Left lobe of liver (tissue), 2 donors: Measurements from ENCODE around the gene DENND2A. TPM values are rescaled to one million over a fixed set of nuclear protein-coding genes. Genes with fewer than 3 reads are reported as not detected.
A peak's percentile ranks its signal among the peaks of the same experiment; 100 is the strongest.
"Not testable (repeated sequence)": the region's sequence is repeated elsewhere in the genome, so short reads cannot be mapped to it uniquely, and the experiment has no call there.

ENCODE experiments used
- ATAC-seq: fragments of 200-7000 bp; cut with Tn5 transposase; one replicate; pipeline ENCODE4 v1.9.1; 2020; ENCODE audit warnings: mild to moderate bottlenecking, moderate library complexity
- DNase-seq: peaks from one replicate; pipeline ENCODE4 v3.0.0-alpha.2; 2020; ENCODE audit warnings: low spot score
- total RNA-seq: library from RNA; stranded (reverse); gene quantifications from one replicate; pipeline ENCODE4 v1.2.1, GENCODE V29; 2021
- donor health status: DM: no; HTN: no; CAD: no; lungs with moderate emphysema.
- donor health status: DM: no; HTN: yes; CAD: no.

The DENND2A gene
- total RNA-seq, 1 donor from 2014 or later, result 2.5 TPM

- DNase-seq (no peak), ATAC-seq (peak; percentile 27)
These were observed 16.6 kb downstream of the DENND2A start for GRCh38 chr7:140623980-140624379.

DNA sequence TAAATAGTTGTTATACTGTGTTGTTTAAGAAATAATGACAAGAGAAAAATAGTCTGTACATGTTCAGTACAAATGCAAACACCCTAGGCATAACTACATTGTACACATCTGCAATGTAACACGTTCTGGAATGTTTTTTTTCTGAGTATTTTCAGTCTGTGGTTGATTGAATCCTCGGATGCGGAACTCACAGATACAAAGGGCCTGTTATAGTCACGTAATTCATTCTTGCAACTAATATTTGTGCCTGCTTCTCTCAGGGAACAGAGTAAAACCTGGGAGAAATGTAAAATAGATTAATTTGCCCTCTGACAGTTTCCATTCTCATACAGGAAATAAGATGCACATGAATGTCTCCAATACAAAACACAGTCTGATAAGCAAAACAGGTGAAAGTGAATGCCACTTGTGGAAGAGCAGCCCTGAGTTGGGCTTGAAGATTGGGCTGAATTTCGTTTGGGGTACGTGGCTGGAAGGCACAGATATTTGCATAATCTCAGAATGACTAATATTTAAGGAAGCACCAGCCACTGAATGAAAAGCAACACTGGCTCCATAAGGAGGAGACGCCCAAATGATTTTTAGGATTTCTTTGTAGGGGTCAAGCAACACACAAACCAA, 19.1 kb downstream of the DENND2A start:
- DNase-seq (no peak), ATAC-seq (no peak)

- not testable (repeated sequence) for DNase-seq, ATAC-seq
These were observed 20.6 kb downstream of the DENND2A start for GRCh38 chr7:140619915-140620510.

DNA sequence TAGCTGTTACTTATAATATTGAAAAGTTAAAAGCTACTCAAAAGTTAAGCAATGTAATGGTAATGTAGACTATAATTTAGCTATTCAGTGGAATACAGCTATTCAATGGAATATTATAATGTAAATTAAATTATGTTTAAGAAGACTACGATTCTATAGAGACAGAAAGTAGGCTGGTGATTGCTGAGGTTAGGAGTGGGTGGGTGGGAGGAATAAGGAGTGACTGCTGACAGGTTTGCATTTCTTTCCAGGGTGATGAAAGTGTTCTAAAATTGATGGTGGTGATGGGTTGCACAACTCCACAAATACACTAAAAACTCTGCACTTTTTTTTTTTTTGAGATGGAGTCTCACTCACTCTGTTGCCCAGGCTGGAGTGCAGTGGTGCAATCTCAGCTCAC, 21.4 kb downstream of the DENND2A start:
- no peak for DNase-seq
- ATAC-seq, result no peak

- ATAC-seq, result no peak
- DNase-seq, result no peak
These were observed 22.3 kb downstream of the DENND2A start for GRCh38 chr7:140618306-140618705.

- DNase-seq (no peak), ATAC-seq (no peak)
These were observed 23.5 kb downstream of the DENND2A start for GRCh38 chr7:140617081-140617480.

- no peak for ATAC-seq
- no peak for DNase-seq
These were observed 24.3 kb downstream of the DENND2A start for GRCh38 chr7:140616328-140616727.

DNA sequence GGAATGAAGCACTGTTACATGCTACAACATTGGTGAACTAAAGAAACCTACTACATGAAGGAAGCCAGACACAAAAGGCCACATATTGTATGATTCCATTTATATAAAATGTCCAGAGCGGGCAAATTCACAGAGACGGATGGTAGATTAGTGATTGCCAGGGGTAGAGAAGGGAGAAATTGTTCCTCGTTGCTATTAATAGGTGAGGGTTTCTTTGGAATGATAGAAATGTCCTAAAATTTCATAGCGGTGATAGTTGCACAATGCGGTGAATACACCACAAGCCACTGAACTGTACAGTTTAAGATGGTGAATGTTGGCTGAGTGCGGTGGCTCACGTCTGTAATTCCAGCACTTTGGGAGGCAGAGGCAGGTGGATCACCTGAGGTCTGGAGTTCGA, 29.0 kb downstream of the DENND2A start:
- no peak for DNase-seq
- no peak for ATAC-seq

DNA sequence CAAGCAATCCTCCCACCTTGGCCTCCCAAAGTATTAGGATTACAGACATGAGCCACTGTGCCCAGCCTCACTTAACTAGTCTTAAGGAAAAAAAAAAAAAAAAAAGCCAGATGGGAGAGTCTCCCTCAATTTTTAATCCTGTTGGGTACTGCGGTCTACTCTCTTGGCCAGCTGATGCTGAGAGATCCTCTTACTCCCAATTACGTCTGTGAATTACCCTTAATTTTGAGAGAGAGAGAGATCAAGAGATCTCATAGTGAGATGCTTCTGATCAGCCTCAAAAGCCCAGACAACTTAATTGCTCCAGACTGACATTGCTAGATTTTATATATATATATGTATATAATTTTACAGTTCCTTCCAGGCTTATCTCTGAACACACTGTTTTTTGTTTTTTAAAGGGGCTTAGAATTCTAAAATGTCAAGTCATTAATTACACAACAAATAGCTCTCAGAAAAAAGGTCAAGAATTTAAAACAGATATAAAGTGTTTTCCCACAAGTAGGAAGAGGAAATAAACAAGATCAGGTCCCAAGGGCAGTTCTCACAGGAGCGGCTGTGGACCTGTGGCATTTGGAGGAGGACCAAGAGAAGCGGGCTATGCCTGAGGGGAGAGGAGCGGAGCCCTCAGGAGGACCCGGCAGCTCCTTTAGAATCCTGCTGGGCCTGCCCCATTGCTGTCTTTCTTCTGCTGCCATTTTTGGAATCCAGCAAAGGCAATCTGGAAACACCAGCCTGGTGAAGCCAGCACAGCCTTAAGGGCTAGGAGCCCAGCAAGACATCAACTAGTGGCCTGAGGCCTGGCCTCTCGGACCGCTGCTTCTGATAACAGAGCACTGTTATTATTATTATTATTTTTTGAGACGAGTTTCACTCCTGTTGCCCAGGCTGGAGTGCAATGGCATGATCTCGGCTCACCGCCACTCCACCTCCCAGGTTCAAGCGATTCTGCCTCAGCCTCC, 30.1 kb downstream of the DENND2A start:
- DNase-seq, result no peak
- no peak for ATAC-seq

GRCh38 chr7:140609646-140610045, 31.0 kb downstream of the DENND2A start:
- ATAC-seq (no peak), DNase-seq (no peak)

DNA sequence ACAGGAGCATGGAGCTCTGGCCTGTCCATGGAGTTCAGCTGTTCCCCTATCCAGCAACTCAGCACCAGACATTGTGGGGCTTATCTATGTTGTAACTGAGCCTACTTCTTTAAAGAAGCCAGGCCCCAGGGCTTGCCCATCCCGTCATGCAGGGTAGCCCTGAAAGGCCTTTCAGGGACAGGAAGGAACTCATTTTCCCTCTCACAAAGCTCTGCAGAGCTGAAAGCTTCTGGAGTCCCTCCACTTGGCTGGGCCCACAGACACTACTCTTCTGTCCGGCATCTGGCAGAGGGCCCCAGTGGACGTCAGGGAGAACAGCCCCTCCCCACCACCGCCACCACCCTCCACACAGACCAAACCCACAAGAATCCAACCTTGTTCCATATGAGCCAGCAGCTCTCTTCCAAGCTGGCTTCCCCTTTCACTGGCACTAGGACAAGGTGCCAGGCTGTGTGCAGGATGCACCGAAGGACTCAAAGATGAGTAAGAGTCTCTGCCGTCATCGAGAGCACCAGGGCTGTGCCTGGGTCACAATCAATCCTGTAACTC, 33.1 kb downstream of the DENND2A start:
- ATAC-seq, result peak; percentile 57
- DNase-seq, result no peak

DNA sequence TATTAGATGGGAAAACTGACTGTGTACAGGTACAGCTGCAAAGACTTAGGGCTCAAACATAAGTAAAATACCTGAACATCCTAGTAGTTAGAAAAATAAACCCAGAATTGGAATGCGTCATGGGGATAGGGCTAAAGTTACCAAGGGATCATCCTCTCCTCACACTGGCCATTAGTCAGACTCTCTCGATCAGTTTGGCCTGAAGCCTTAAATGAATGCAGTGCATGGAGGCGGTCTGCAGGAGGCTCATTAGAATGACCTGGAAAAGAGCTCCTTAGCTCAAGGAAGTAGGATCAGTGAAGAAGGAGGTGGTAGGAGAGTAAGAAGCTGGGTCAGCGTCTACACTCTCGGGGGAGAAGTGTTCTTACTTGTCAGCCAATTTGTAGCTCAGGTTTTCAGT, 35.3 kb downstream of the DENND2A start:
- DNase-seq (no peak), ATAC-seq (no peak)

DNA sequence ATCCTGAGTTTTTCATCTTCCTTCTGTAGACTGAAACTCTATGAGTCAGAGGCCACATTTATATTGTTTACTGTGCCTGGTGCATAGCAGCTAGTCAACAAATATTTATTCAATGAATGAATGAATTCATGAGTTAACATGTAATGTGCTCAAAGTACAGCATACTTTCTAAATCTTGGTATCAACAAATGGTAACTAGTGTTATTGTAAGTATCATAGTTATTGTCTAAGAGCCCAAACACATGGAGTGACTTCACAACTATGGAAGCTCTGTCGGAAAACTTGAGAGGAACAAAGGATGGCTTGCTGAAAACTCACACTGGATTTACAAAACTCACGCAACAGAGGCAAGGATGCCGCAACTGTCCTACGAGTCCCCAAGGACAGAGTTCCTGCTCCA, 35.9 kb downstream of the DENND2A start:
- no peak for DNase-seq
- no peak for ATAC-seq

DNA sequence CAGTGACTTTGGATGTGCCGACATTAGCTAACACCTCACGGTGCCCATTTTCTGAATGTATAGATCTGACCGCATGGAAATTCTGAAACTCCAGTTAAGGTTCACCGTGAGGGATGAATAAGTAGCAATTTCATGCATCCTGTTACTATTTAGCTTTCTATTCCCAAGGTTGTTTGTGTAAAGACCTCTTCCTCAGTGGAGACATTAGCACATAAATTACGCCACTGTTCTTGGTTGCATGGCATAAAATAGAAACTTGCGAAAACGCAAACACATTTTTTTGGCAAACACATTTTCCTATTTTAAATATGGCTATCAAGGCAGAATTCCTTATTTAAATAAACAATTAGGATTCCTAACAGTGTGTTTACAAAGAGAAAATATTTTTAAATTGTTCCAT, 36.5 kb downstream of the DENND2A start:
- no peak for ATAC-seq
- no peak for DNase-seq

DNA sequence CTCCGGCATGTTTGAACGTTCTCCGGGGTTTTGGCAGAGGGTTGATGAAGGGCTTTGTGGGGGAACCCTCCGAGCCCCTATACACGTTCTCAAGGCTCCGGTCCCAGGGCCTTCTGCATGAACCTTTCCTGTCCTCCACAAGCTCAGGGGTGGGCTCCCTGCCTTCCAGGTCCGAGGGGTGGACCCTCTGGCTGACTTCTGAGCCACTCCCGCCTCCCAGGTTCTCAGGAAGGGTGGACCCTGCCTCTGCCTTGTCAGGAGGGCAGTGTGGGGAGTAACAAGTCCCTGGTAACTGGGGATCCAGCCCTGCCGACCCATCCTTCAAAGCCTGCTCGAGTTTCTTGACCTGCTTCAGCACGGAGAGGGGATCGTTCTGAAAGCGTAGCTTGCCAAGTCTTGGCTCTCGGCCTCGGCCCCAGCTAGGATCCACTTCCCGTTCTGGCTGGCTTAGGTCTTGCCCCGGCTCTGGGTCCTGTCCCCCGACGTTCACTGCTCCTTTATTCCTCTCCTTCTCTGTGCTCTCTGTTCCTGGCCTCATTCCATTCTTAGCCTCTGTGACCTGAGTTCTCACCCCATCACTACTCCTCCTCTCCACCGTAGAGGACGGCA, 38.9 kb downstream of the DENND2A start:
- ATAC-seq (no peak), DNase-seq (no peak)

- ATAC-seq, result no peak
These were observed 40.3 kb downstream of the DENND2A start for GRCh38 chr7:140600341-140600740.

DNA sequence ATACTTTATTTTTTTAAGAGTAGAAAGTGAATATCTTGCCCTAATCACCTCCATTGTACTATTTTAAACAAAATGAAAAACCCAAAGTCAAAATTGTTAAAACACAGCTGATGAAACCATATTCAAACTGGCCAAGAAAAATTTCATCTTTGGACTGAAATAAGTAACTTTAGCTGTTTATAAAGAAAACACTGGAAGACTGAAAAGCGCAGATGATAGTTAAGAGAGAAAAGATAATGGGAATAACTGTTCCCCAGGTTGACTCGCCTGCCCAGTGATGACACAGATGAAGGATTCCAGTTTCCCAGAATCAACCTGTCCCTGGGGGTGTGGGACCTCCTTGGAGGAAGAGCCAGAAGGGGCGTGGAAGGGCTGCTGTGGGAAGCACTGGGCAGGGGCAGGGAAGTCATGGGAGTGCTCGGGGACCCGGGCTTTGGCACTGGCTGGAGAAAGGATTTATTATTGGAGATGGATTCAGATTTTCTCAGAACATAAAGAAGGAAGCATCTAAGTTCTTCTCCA, 43.1 kb downstream of the DENND2A start:
- no peak for ATAC-seq
- DNase-seq, result no peak

More at GRCh38 chr7:140600341-140600740, 40.3 kb downstream of the DENND2A start:
- no peak for DNase-seq

DNA sequence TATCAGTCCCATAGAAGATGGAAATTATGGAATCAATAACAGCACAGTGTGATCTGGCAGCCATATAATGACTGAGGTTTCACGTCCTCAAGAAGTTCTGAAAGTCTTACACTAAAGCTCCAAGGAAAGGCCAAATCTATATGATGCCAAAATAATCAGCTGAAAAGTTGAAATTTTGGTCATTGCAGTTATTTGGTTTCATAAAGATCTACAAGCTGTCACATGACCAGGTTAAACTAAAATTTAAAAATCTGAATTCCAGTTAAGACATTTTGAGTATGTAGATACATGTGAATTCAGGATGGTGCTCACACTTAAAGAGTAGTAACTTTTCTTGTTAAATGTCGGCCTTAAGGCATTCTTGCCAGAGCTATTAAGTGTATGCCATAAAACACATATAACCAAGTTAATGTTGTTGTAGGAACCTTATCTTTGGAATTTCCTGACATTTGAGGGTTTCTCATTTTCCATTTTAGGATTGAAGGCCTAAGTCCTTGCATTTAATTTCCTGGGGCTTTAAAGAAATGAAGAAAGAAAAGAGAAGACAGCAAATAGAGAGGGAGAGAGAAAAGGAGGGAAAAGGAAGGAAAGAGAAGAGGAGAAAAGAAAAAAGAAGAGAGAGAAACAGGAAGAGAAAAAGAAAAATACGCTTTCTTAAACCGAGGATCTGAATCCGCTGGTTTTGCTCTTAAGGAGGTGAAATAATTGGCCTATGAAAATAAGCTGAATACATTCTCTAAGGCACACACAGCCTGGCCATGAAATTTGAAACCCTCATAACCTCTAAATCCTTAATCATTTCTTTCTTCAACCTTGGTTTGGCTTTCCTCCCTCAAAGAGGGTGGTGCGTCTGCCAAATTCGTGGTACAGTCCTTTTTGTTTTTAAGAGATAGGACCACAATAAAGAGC, 43.8 kb downstream of the DENND2A start:
- ATAC-seq, result no peak
- no peak for DNase-seq

GRCh38 chr7:140595468-140596092, 45.0 kb downstream of the DENND2A start:
- ATAC-seq (no peak), DNase-seq (no peak)
